Measurements from ENCODE around the gene OSBPL5. TPM values are rescaled to one million over a fixed set of nuclear protein-coding genes. Genes with fewer than 3 reads are reported as not detected.

Gene OSBPL5
- total RNA-seq, 1 donor from 2014 or later = 115 TPM

- peaks cover 12% of the 10 kb centered on the region for H3K27me3 Mint-ChIP-seq (ENCODE audit: unreplicated experiment)
- H3K9me3 Mint-ChIP-seq (ENCODE audit: unreplicated experiment) = peaks cover 4% of the 10 kb centered on the region
- H3K27ac Mint-ChIP-seq (ENCODE audit: unreplicated experiment) = no peak overlapping the region
- no peak overlapping the region for H3K4me3 Mint-ChIP-seq (ENCODE audit: unreplicated experiment)
- H3K4me1 Mint-ChIP-seq (ENCODE audit: low read depth, unreplicated experiment) = peaks cover 12% of the 10 kb centered on the region
- TF ChIP-seq CTCF (IDR thresholded peaks at IDR 0.05; ENCODE audit: partially characterized antibody, unreplicated experiment) = no peak
- no peaks in the 10 kb centered on the region for H3K36me3 Mint-ChIP-seq (ENCODE audit: unreplicated experiment)
- DNase-seq = peak; percentile 12
Observed at GRCh38 chr11:3129591-3130268, 35.4 kb downstream of the OSBPL5 start.

- peaks cover 12% of the 10 kb centered on the region for H3K27me3 Mint-ChIP-seq (ENCODE audit: unreplicated experiment)
- DNase-seq = peak; percentile 10
- no peak for TF ChIP-seq CTCF (IDR thresholded peaks at IDR 0.05; ENCODE audit: partially characterized antibody, unreplicated experiment)
- H3K4me3 Mint-ChIP-seq (ENCODE audit: unreplicated experiment) = no peak overlapping the region
- H3K4me1 Mint-ChIP-seq (ENCODE audit: low read depth, unreplicated experiment) = peaks cover 12% of the 10 kb centered on the region
- H3K36me3 Mint-ChIP-seq (ENCODE audit: unreplicated experiment) = no peaks in the 10 kb centered on the region
- peaks cover 4% of the 10 kb centered on the region for H3K9me3 Mint-ChIP-seq (ENCODE audit: unreplicated experiment)
- no peak overlapping the region for H3K27ac Mint-ChIP-seq (ENCODE audit: unreplicated experiment)
Observed at GRCh38 chr11:3129181-3129590, 35.9 kb downstream of the OSBPL5 start.

GRCh38 chr11:3128356-3129180 is 36.5 kb downstream of the OSBPL5 start:
- DNase-seq = no peak
- peaks cover 12% of the 10 kb centered on the region for H3K27me3 Mint-ChIP-seq (ENCODE audit: unreplicated experiment)
- H3K4me3 Mint-ChIP-seq (ENCODE audit: unreplicated experiment) = no peak overlapping the region
- no peak for TF ChIP-seq CTCF (IDR thresholded peaks at IDR 0.05; ENCODE audit: partially characterized antibody, unreplicated experiment)
- H3K4me1 Mint-ChIP-seq (ENCODE audit: low read depth, unreplicated experiment) = peaks cover 12% of the 10 kb centered on the region
- peaks cover 4% of the 10 kb centered on the region for H3K9me3 Mint-ChIP-seq (ENCODE audit: unreplicated experiment)
- no peaks in the 10 kb centered on the region for H3K36me3 Mint-ChIP-seq (ENCODE audit: unreplicated experiment)
- no peak overlapping the region for H3K27ac Mint-ChIP-seq (ENCODE audit: unreplicated experiment)

- no peak for TF ChIP-seq CTCF (IDR thresholded peaks at IDR 0.05; ENCODE audit: partially characterized antibody, unreplicated experiment)
- H3K4me3 Mint-ChIP-seq (ENCODE audit: unreplicated experiment) = no peak overlapping the region
- peaks cover 4% of the 10 kb centered on the region for H3K9me3 Mint-ChIP-seq (ENCODE audit: unreplicated experiment)
- H3K27ac Mint-ChIP-seq (ENCODE audit: unreplicated experiment) = no peak overlapping the region
- DNase-seq = peak; percentile 10
- H3K4me1 Mint-ChIP-seq (ENCODE audit: low read depth, unreplicated experiment) = peaks cover 7% of the 10 kb centered on the region
- H3K27me3 Mint-ChIP-seq (ENCODE audit: unreplicated experiment) = peaks cover 12% of the 10 kb centered on the region
- no peaks in the 10 kb centered on the region for H3K36me3 Mint-ChIP-seq (ENCODE audit: unreplicated experiment)
Observed at GRCh38 chr11:3127706-3128355, 37.3 kb downstream of the OSBPL5 start.
